GM12873 (cell line): Measurements from ENCODE around the gene COL6A5.

Source experiments
- TF ChIP-seq, protein P1 (sequence below): IDR thresholded peaks from 2 replicates; pipeline ENCODE4 v1.5.1; 2012; ENCODE audit warnings: low read depth, mild to moderate bottlenecking, moderate library complexity, low read length, control low read depth; ENCODE audit not compliant: insufficient read depth; ENCODE audit errors: missing control alignments

COL6A5 gene

DNA sequence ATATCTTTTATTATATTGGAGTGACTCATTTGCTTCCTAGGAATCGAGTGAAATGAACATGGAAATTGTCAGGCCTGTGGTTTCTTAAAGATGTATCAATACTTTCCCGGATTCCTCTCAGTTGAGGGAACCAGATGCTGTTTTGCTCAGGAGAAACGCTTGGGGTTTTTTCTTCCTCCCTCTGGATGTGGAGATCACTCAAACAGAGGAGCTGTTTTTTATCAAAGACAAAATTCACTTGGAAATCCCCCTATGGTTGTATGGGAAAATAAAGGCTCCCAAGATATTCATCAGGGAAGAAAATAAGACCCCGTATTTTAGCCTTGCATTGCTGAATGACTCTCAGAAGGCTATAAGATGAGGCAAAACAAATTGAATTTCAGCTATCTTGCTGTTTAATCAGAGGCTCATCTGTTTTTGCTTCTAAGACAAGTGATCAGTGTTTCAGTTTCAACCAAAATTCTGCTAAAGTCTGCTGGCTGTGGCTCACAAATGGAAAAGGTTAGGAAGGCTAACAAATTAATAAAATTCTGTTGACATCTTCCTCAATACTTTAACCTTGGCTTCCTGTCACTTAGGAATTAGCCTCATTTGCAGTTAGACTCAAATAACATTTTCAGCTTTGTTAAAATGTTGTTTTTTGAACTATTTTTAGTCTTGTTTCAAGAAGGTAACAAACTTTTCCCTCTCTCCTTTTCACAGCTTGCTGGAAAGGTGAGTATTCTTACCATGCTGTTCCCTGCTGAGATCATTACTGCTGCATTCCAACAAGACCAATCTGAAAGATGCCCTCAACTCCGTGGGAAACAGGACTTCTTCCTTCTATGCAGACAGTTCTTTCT is 83.6 kb downstream of the COL6A5 start:
- TF ChIP-seq, protein P1, sequence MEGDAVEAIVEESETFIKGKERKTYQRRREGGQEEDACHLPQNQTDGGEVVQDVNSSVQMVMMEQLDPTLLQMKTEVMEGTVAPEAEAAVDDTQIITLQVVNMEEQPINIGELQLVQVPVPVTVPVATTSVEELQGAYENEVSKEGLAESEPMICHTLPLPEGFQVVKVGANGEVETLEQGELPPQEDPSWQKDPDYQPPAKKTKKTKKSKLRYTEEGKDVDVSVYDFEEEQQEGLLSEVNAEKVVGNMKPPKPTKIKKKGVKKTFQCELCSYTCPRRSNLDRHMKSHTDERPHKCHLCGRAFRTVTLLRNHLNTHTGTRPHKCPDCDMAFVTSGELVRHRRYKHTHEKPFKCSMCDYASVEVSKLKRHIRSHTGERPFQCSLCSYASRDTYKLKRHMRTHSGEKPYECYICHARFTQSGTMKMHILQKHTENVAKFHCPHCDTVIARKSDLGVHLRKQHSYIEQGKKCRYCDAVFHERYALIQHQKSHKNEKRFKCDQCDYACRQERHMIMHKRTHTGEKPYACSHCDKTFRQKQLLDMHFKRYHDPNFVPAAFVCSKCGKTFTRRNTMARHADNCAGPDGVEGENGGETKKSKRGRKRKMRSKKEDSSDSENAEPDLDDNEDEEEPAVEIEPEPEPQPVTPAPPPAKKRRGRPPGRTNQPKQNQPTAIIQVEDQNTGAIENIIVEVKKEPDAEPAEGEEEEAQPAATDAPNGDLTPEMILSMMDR = no peak

DNA sequence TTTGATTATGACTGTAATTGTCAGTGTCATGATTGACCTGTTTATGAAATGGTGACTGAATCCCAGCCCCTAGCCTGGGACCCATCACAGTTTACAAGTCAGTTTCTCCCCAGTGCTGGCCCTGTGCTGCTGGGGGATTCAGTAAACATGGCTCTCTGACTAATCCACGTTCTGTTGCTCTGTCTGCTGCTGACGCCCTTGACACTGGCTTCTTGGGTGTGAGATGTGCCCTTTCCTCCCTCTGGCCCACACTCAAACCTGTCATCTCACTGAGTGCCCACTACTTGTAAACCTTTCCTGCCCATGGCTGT is 84.2 kb downstream of the COL6A5 start:
- TF ChIP-seq, protein P1 = no peak

DNA sequence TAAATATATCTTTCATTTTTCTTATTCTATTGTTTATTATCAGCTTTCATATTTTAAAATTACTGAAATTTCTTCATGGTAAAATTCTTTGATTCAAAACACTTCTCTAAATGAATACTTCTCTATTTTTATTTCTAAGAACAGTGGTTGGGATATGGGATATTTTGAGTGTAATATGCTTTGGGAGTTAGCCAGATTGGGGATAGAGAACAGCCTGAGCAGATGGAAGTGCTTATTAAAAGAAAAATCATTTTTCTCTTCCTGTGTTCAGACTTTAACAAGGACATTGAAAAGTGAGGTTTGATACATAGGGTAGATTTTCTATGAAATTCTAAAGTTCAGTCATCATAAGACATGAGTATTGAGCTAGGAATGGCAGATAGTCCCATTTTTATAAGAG is 84.8 kb downstream of the COL6A5 start:
- TF ChIP-seq, protein P1 = no peak

DNA sequence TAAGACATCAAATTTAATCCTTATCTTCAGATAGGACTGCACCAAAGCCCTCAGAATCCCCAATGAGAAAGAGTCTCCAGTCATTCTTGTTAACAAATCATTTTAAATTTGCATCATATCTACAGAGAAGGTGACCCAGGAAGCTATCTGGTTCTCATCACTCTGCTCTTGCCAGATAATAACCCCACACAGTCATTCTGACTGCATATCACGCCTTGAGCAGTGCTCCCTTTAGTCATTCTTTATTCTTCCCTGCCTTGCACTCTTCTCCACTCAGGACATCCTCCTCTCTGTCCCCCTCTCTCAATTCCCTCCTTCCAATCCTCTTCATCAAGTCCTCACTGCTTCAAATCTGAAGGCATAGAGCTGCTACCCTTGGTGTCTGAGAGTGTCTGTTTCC is 87.8 kb downstream of the COL6A5 start:
- TF ChIP-seq, protein P1 = no peak

DNA sequence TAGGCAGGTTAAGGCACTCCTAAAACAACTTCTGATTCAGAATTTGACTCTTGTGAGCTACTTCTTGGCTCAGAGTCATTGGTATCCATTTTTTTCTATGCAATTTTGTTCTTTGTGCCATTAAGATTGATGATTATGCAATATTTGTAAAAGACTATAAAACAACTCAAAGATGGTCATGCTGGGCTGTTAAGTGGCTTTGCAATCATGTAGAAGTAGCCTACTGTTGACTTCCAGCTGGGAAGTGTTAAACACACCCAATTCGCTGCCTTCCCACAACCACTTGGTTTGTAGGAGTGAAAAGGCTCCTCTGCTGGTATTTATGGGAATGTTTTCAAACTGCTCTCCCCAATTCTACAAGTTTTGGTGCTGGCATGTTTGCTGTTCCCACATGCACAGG is 96.8 kb downstream of the COL6A5 start:
- TF ChIP-seq, protein P1 = no peak

DNA sequence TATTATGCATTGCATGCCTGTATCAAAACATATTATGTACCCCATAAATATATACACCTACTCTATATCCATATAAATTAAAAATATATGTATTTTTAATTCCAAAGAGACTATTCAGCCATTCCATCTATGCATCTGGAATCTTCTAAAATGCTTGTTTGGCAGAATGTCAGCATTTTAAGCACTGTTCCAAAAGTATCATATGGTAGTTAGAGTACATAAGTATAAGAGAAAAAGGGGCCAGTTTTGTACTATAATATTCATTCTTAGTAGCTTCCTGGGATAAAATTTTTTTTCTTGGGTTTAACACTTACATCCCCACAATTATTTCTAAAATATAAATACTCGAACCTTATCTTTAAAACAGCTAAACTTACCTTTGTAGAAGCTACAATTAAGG is 111.1 kb downstream of the COL6A5 start:
- TF ChIP-seq, protein P1 = no peak

DNA sequence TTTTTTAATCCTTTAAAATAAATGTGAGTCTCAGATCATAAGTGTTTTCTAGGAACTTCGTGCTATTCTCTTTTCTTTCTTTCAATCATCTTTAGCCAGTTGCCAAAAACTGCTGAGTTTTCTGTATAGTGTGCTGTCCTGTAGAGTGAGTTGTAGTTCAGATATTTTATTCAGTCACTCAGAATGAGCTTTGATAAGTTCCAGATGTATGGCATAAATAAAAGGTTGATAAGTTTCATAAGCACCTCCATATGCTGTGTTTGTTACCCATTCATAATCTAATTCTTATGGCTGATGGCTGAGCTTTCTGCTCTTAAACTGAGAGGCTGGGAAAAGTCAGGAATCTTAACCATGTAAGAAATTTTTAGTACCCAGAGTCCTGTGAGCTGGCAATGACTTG is 112.2 kb downstream of the COL6A5 start:
- TF ChIP-seq, protein P1 = no peak
